SK-N-SH (cell line): ENCODE measurements around the gene ABCA3. TPM values are rescaled to one million over a fixed set of nuclear protein-coding genes. Genes with fewer than 3 reads are reported as not detected.

Source experiments
- CTCF ChIA-PET: fragments of 300-600, 350-600 bp; formaldehyde crosslinking; extraction: SDS; loops from one replicate; lab custom pipeline; 2021; lab: Yijun Ruan, JAX
- POLR2A ChIA-PET: fragments of 350-600 bp; sonication (Branson Sonifier 250); formaldehyde crosslinking; extraction: SDS; loops from one replicate; lab custom pipeline; 2020; ENCODE audit warnings: antibody characterized with exemption, inconsistent platforms; lab: Yijun Ruan, JAX
- DNase-seq: peaks from one replicate; pipeline ENCODE4 v3.0.0; 2012
- H2AFZ ChIP-seq: fragments of 200-600 bp; sonication (generic); 2 replicates; pipeline ENCODE4 v1.8.1; 2016; ENCODE audit warnings: antibody characterized with exemption, mild to moderate bottlenecking, low read depth
- H3F3A ChIP-seq: fragments of 200-600 bp; sonication (generic); replicated peaks from 2 replicates; pipeline ENCODE3; 2016; ENCODE audit warnings: antibody characterized with exemption, mild to moderate bottlenecking; ENCODE audit not compliant: insufficient read depth
- H3K27ac ChIP-seq, 2 experiments: fragments of 200-500 bp in 1 of 2; fragments of 200-600 bp in 1 of 2; sonication (Bioruptor generic) in 1 of 2; sonication (generic), shearing (Covaris generic) in 1 of 2; 2 replicates each; pipeline versions ENCODE4 v1.5.1 to v1.6.1; 2014 to 2016; ENCODE audit warnings: low read depth in 2 of 2, inconsistent platforms in 1 of 2, low read length in 1 of 2, mild to moderate bottlenecking in 1 of 2, mixed read lengths in 1 of 2
- H3K27me3 ChIP-seq: fragments of 200-600 bp; sonication (generic), shearing (Covaris generic); 2 replicates; pipeline ENCODE4 v1.6.1; 2016; ENCODE audit warnings: mixed run types; ENCODE audit not compliant: insufficient read depth
- H3K36me3 ChIP-seq, 2 experiments: fragments of 200-500 bp in 1 of 2; fragments of 200-600 bp in 1 of 2; sonication (Bioruptor generic) in 1 of 2; sonication (generic) in 1 of 2; replicated peaks in 1 of 2; 2 replicates each; pipeline versions ENCODE3 to v1.5.1; 2014 to 2016; ENCODE audit warnings: low read length in 1 of 2, mild to moderate bottlenecking in 1 of 2; ENCODE audit not compliant: insufficient read depth in 2 of 2, control insufficient read depth in 1 of 2
- H3K4me1 ChIP-seq, 2 experiments: fragments of 200-500 bp in 1 of 2; fragments of 200-600 bp in 1 of 2; sonication (Bioruptor generic) in 1 of 2; sonication (generic), shearing (Covaris generic) in 1 of 2; 2 replicates each; pipeline versions ENCODE4 v1.5.1 to v1.6.1; 2014 to 2016; ENCODE audit warnings: low read depth in 1 of 2, low read length in 1 of 2, mixed run types in 1 of 2; ENCODE audit not compliant: insufficient read depth in 2 of 2, control insufficient read depth in 1 of 2
- H3K4me2 ChIP-seq: fragments of 200-600 bp; sonication (generic), shearing (Covaris generic); 2 replicates; pipeline ENCODE4 v1.6.1; 2017; ENCODE audit warnings: mixed run types
- H3K4me3 ChIP-seq, 2 experiments: fragments of 200-500 bp in 1 of 2; fragments of 200-600 bp in 1 of 2; sonication (Bioruptor generic) in 1 of 2; sonication (generic), shearing (Covaris generic) in 1 of 2; 2 replicates each; pipeline versions ENCODE4 v1.5.1 to v1.8.1; 2014 to 2016; ENCODE audit warnings: low read depth in 2 of 2, inconsistent platforms in 1 of 2, low read length in 1 of 2, mild to moderate bottlenecking in 1 of 2, mixed read lengths in 1 of 2, moderate library complexity in 1 of 2
- H3K79me2 ChIP-seq: fragments of 200-600 bp; sonication (generic); 2 replicates; pipeline ENCODE4 v1.8.1; 2017; ENCODE audit warnings: mild to moderate bottlenecking; ENCODE audit not compliant: insufficient read depth
- H3K9ac ChIP-seq: fragments of 200-600 bp; sonication (generic); 2 replicates; pipeline ENCODE4 v1.6.1; 2017; ENCODE audit warnings: mixed run types
- H3K9me2 ChIP-seq: fragments of 200-600 bp; sonication (generic); 2 replicates; pipeline ENCODE4 v1.6.1; 2017; ENCODE audit warnings: mixed run types
- H3K9me3 ChIP-seq: fragments of 200-600 bp; sonication (generic); 2 replicates; pipeline ENCODE4 v1.6.1; 2017; ENCODE audit warnings: mixed run types, mild to moderate bottlenecking, moderate library complexity
- H4K20me1 ChIP-seq: fragments of 200-600 bp; sonication (generic); 2 replicates; pipeline ENCODE4 v1.6.1; 2017; ENCODE audit warnings: mild to moderate bottlenecking, mixed run types; ENCODE audit not compliant: insufficient read depth
- CHD2 ChIP-seq: fragments of 150-350 bp; IDR thresholded peaks from 2 replicates; pipeline ENCODE4 v1.6.1; 2018; ENCODE audit warnings: low read length; ENCODE audit not compliant: partially characterized antibody
- CTCF ChIP-seq: fragments of 200-600 bp; sonication (generic); IDR thresholded peaks from 2 replicates; pipeline ENCODE4 v1.6.1; 2017; ENCODE audit warnings: antibody characterized with exemption, mild to moderate bottlenecking, moderate library complexity
- EZH2phosphoT487 ChIP-seq: fragments of 200-600 bp; sonication (generic); IDR thresholded peaks from 2 replicates; pipeline ENCODE4 v1.6.1; 2017; ENCODE audit warnings: low read depth, mixed run types, mild to moderate bottlenecking, antibody characterized with exemption, moderate library complexity, borderline replicate concordance
- MEF2A ChIP-seq: IDR thresholded peaks from 2 replicates; pipeline ENCODE4 v1.4.0; 2012; ENCODE audit warnings: low read depth, borderline replicate concordance
- NFIC ChIP-seq: IDR thresholded peaks from 2 replicates; pipeline ENCODE4 v1.4.0; 2012; ENCODE audit warnings: borderline replicate concordance
- PBX3 ChIP-seq: IDR thresholded peaks from 2 replicates; pipeline ENCODE4; 2012
- RCOR1 ChIP-seq: fragments of 150-350 bp; IDR thresholded peaks from 2 replicates; pipeline ENCODE4 v1.6.1; 2017; ENCODE audit warnings: antibody characterized with exemption, low read length
- RXRA ChIP-seq: IDR thresholded peaks from 2 replicates; pipeline ENCODE4 v1.4.0; 2012; ENCODE audit warnings: low read depth, mild to moderate bottlenecking, borderline replicate concordance
- SMC3 ChIP-seq: IDR thresholded peaks from 2 replicates; pipeline ENCODE4 v1.6.1; 2012; ENCODE audit warnings: low read depth, low read length, improper control_type of control experiment
- TAF1 ChIP-seq: IDR thresholded peaks from 2 replicates; pipeline ENCODE4 v1.6.1; 2012; ENCODE audit warnings: low read depth, mild to moderate bottlenecking, low read length, moderate library complexity, borderline replicate concordance
- TCF12 ChIP-seq: IDR thresholded peaks from 2 replicates; pipeline ENCODE4 v1.4.0; 2012
- TEAD4 ChIP-seq: IDR thresholded peaks from 2 replicates; pipeline ENCODE4 v1.4.0; 2012; ENCODE audit warnings: mild to moderate bottlenecking, borderline replicate concordance; ENCODE audit not compliant: insufficient read depth
- USF1 ChIP-seq: IDR thresholded peaks from 2 replicates; pipeline ENCODE4 v1.4.0; 2012; ENCODE audit warnings: low read depth, borderline replicate concordance
- USF2 ChIP-seq: fragments of 150-350 bp; IDR thresholded peaks from 2 replicates; pipeline ENCODE4 v1.6.1; 2017; ENCODE audit warnings: antibody characterized with exemption, low read length, low read depth, borderline replicate concordance
- ZBTB33 ChIP-seq: IDR thresholded peaks from 2 replicates; pipeline ENCODE4 v1.4.0; 2012; ENCODE audit warnings: low read depth, borderline replicate concordance
- WGBS: methylation state at CpG from one replicate; pipeline ENCODE4 v1.1.6; 2017; ENCODE audit warnings: low lambda C conversion rate; 5-methylcytosine and 5-hydroxymethylcytosine counted together
- polyA plus RNA-seq, 3 experiments: library from polyadenylated mRNA; depleted of rRNA; stranded (reverse); fragments of >200 nt; gene quantifications; 2 replicates each; pipeline ENCODE4 v1.2.3, GENCODE V29; 2012

The ABCA3 gene
- polyA plus RNA-seq, 1 of the 3 experiments (the other 2 are of a cell fraction) = 9.9 TPM

- 90% methylated on average over 21 of the region's 23 CpGs for WGBS
- DNase-seq = no peak
- TF ChIP-seq CTCF (no peak), RXRA (no peak), TAF1 (no peak), TCF12 (no peak), NFIC (no peak), EZH2phosphoT487 (no peak), RCOR1 (no peak), MEF2A (no peak), USF2 (no peak), ZBTB33 (no peak), SMC3 (no peak), TEAD4 (no peak), USF1 (no peak), PBX3 (no peak), CHD2 (no peak)
- TF ChIP-seq, all 33 proteins: peak for 0
- Histone ChIP-seq H3K27ac (no peak overlapping the region), H3K9me3 (no peaks in the 10 kb centered on the region), H2AFZ (no peak overlapping the region), H3F3A (no peaks in the 10 kb centered on the region), H3K4me2 (no peak overlapping the region), H3K4me3 (no peak overlapping the region), H3K9me2 (no peaks in the 10 kb centered on the region), H3K36me3 (no peaks in the 10 kb centered on the region), H4K20me1 (no peaks in the 10 kb centered on the region), H3K79me2 (no peaks in the 10 kb centered on the region), H3K9ac (no peak overlapping the region), H3K4me1 (no peaks in the 10 kb centered on the region), H3K27me3 (no peaks in the 10 kb centered on the region)
- ChIA-PET CTCF (interaction anchor here (1.1 kb wide), 1 partner anchor 212 kb away, joined by 3 read pairs; no protein-coding TSS in a partner anchor), POLR2A (no interaction called here)
Measured at GRCh38 chr16:2289282-2289681, 51.2 kb downstream of the ABCA3 start.
